Measurements from ENCODE around the gene RABGAP1L.

GRCh38 chr1:174702011-174702410 lies 542.7 kb downstream of the RABGAP1L start:
- TF ChIP-seq ZNF510 (tag by site-specific recombination; IDR thresholded peaks at IDR 0.05; ENCODE audit: insufficient replicate concordance) (no peak), CTCF (tag by site-specific recombination; IDR thresholded peaks at IDR 0.05) (no peak), HOXC10 (CRISPR knock-in tag; IDR thresholded peaks at IDR 0.05) (no peak), ZNF571 (tag by site-specific recombination; IDR thresholded peaks at IDR 0.05) (no peak), ZNF664 (tag by site-specific recombination; IDR thresholded peaks at IDR 0.05) (no peak), SP2 (tag by site-specific recombination; IDR thresholded peaks at IDR 0.05) (no peak)

All from HEK293 (cell line).